CD8-positive, alpha-beta memory T cell (primary cell): ENCODE results near the gene DDX47. TPM values are rescaled to one million over a fixed set of nuclear protein-coding genes. Genes with fewer than 3 reads are reported as not detected.
"Not testable (repeated sequence)": the region's sequence is repeated elsewhere in the genome, so short reads cannot be mapped to it uniquely, and the experiment has no call there.

Experiments used
- CTCF ChIA-PET: fragments of 350-600 bp; sonication (Branson Sonifier 250); formaldehyde crosslinking; loops from one replicate; lab custom pipeline; 2021; ENCODE audit warnings: antibody characterized with exemption; lab: Charles Lee
- POLR2A ChIA-PET: fragments of 350-600 bp; sonication (Branson Sonifier 250); formaldehyde crosslinking; loops from one replicate; lab custom pipeline; 2021; ENCODE audit warnings: antibody characterized with exemption; lab: Charles Lee
- DNase-seq, 5 donors: peaks; one replicate each; pipeline versions ENCODE4 v3.0.0 to v3.0.0-alpha.2; 2020 to 2022; ENCODE audit warnings: mixed read lengths in 1 of 5
- H3K27ac ChIP-seq: one replicate; pipeline ENCODE4 v1.7.0; 2013; ENCODE audit warnings: low read depth, mild to moderate bottlenecking, low read length, moderate library complexity
- H3K27me3 ChIP-seq: 2 replicates; pipeline ENCODE4 v1.7.0; 2013; ENCODE audit warnings: low read length, mild to moderate bottlenecking; ENCODE audit not compliant: insufficient read depth, poor library complexity, severe bottlenecking
- H3K36me3 ChIP-seq: 2 replicates; pipeline ENCODE4 v1.7.0; 2013; ENCODE audit warnings: mild to moderate bottlenecking, low read length, moderate library complexity; ENCODE audit not compliant: insufficient read depth
- H3K4me1 ChIP-seq: 2 replicates; pipeline ENCODE4 v1.7.0; 2013; ENCODE audit warnings: mild to moderate bottlenecking, low read length, moderate library complexity; ENCODE audit not compliant: insufficient read depth
- H3K4me3 ChIP-seq: 2 replicates; pipeline ENCODE4 v1.7.0; 2013; ENCODE audit warnings: mild to moderate bottlenecking, low read length
- H3K9me3 ChIP-seq: 2 replicates; pipeline ENCODE4 v1.7.0; 2013; ENCODE audit warnings: mild to moderate bottlenecking, low read length
- H3K27ac Mint-ChIP-seq, 8 donors: one replicate each; pipeline ENCODE4 v1.8.0; 2020 to 2021; ENCODE audit warnings: mixed read lengths in 8 of 8, mild to moderate bottlenecking in 6 of 8, inconsistent platforms in 3 of 8, moderate library complexity in 3 of 8
- H3K27me3 Mint-ChIP-seq, 2 donors: one replicate each; pipeline ENCODE4 v1.8.0; 2020 to 2021; ENCODE audit warnings: mixed read lengths in 2 of 2, mild to moderate bottlenecking in 1 of 2, moderate library complexity in 1 of 2
- H3K36me3 Mint-ChIP-seq, 3 donors: one replicate each; pipeline ENCODE4 v1.8.0; 2020 to 2021; ENCODE audit warnings: mixed read lengths in 3 of 3, inconsistent platforms in 1 of 3, mild to moderate bottlenecking in 1 of 3
- H3K4me1 Mint-ChIP-seq, 3 donors: one replicate each; pipeline ENCODE4 v1.8.0; 2020 to 2021; ENCODE audit warnings: mixed read lengths in 3 of 3, inconsistent platforms in 1 of 3, mild to moderate bottlenecking in 1 of 3
- H3K4me3 Mint-ChIP-seq, 7 donors: one replicate each; pipeline ENCODE4 v1.8.0; 2020 to 2021; ENCODE audit warnings: mixed read lengths in 7 of 7, mild to moderate bottlenecking in 6 of 7, moderate library complexity in 4 of 7, inconsistent platforms in 2 of 7
- H3K9me3 Mint-ChIP-seq, 5 donors: one replicate each; pipeline ENCODE4 v1.8.0; 2020 to 2022; ENCODE audit warnings: mixed read lengths in 5 of 5, mild to moderate bottlenecking in 3 of 5, moderate library complexity in 2 of 5, inconsistent platforms in 1 of 5
- polyA plus RNA-seq: library from polyadenylated mRNA; unstranded; fragments of 300-500 nt; fragmentation: Illumina TruSeq; gene quantifications from one replicate; pipeline ENCODE4 v1.2.3, GENCODE V29; 2021
- total RNA-seq, 2 experiments: library from RNA; stranded (reverse); gene quantifications; one replicate each; pipeline ENCODE4 v1.2.3, GENCODE V29; 2021

Gene DDX47
- total and polyA plus RNA-seq, 3 experiments from 2014 or later = 64.5 to 106 (median 105) TPM

GRCh38 chr12:12817616-12818015, 4.5 kb downstream of the DDX47 start:
- no peaks in the 10 kb centered on the region for H3K27me3 Mint-ChIP-seq
- Histone ChIP-seq H3K4me3 (no peak overlapping the region), H3K27me3 (no peaks in the 10 kb centered on the region), H3K36me3 (peaks cover 15% of the 10 kb centered on the region), H3K9me3 (no peaks in the 10 kb centered on the region), H3K27ac (no peak overlapping the region), H3K4me1 (peaks cover 34% of the 10 kb centered on the region)
- CTCF ChIA-PET = interaction anchor here (0.8 kb wide), 1 partner anchor 30 kb away, joined by 3 read pairs; no protein-coding TSS in a partner anchor
- no peak overlapping the region for H3K4me3 Mint-ChIP-seq
- H3K27ac Mint-ChIP-seq = no peak overlapping the region
- no peaks in the 10 kb centered on the region for H3K9me3 Mint-ChIP-seq
- H3K4me1 Mint-ChIP-seq = peaks cover 54 to 81% (median 75%) of the 10 kb centered on the region in 3 donors
- POLR2A ChIA-PET = no interaction called here
- DNase-seq = no peak
- H3K36me3 Mint-ChIP-seq = peaks cover 5 to 85% (median 34%) of the 10 kb centered on the region in 3 donors

DNA sequence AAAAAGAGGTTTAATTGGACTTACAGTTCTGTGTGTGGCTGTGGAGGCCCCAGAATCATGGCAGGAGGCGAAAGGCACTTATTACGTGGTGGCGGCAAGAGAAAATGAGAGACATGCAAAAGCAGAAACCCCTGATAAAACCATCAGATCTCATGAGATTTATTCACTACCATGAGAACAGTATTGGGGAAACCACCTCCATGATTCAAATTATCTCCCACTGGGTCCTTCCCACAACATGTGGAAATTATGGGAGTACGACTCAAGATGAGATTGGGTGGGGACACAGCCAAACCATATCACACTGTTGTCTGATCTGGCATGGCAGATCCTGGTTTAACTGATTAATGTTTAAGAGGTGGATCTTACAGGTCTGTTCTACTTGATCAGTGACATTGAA, 5.6 kb downstream of the DDX47 start:
- Histone ChIP-seq H3K4me3 (no peak overlapping the region), H3K27ac (no peak overlapping the region), H3K27me3 (no peaks in the 10 kb centered on the region), H3K9me3 (no peaks in the 10 kb centered on the region), H3K36me3 (peaks cover 21% of the 10 kb centered on the region), H3K4me1 (peaks cover 29% of the 10 kb centered on the region)
- DNase-seq = no peak
- H3K4me1 Mint-ChIP-seq = peaks cover 44 to 70% (median 64%) of the 10 kb centered on the region in 3 donors
- CTCF ChIA-PET = no interaction called here
- peak overlapping the region in 1 of 8 donors; percentile 43 for H3K27ac Mint-ChIP-seq
- H3K4me3 Mint-ChIP-seq = peak overlapping the region in 1 of 7 donors; percentile 4
- H3K27me3 Mint-ChIP-seq = no peaks in the 10 kb centered on the region
- POLR2A ChIA-PET = interaction anchor here (0.6 kb wide), 1 partner anchor 381 kb away, joined by 4 read pairs; no protein-coding TSS in a partner anchor
- H3K9me3 Mint-ChIP-seq = no peaks in the 10 kb centered on the region
- peaks cover 5 to 89% (median 42%) of the 10 kb centered on the region in 3 donors for H3K36me3 Mint-ChIP-seq

GRCh38 chr12:12819221-12819620, 6.1 kb downstream of the DDX47 start:
- no peak for DNase-seq
- Histone ChIP-seq H3K9me3 (no peaks in the 10 kb centered on the region), H3K4me3 (no peak overlapping the region), H3K27ac (no peak overlapping the region), H3K4me1 (peaks cover 24% of the 10 kb centered on the region), H3K27me3 (no peaks in the 10 kb centered on the region), H3K36me3 (peaks cover 25% of the 10 kb centered on the region)
- POLR2A ChIA-PET = interaction anchor here (0.6 kb wide), 1 partner anchor 380 kb away, joined by 4 read pairs; no protein-coding TSS in a partner anchor
- Mint-ChIP-seq H3K27ac (peak overlapping the region in 2 of 8 donors; percentile 19 to 55), H3K36me3 (peaks cover 5 to 91% (median 43%) of the 10 kb centered on the region in 3 donors), H3K9me3 (no peaks in the 10 kb centered on the region), H3K4me3 (peak overlapping the region in 1 of 7 donors; percentile 4), H3K4me1 (peaks cover 39 to 65% (median 59%) of the 10 kb centered on the region in 3 donors), H3K27me3 (no peaks in the 10 kb centered on the region)
- CTCF ChIA-PET = no interaction called here

GRCh38 chr12:12819752-12820311, 6.7 kb downstream of the DDX47 start:
- Mint-ChIP-seq H3K4me3 (peak overlapping the region in 1 of 7 donors; percentile 4), H3K4me1 (peaks cover 33 to 59% (median 53%) of the 10 kb centered on the region in 3 donors), H3K9me3 (no peaks in the 10 kb centered on the region), H3K27ac (peak overlapping the region in 2 of 8 donors; percentile 19 to 66), H3K36me3 (peaks cover 5 to 93% (median 44%) of the 10 kb centered on the region in 3 donors), H3K27me3 (no peaks in the 10 kb centered on the region)
- no peak for DNase-seq
- peaks cover 17% of the 10 kb centered on the region for H3K4me1 ChIP-seq
- CTCF ChIA-PET = no interaction called here
- POLR2A ChIA-PET = no interaction called here
- H3K36me3 ChIP-seq = peaks cover 31% of the 10 kb centered on the region
- no peak overlapping the region for H3K4me3 ChIP-seq
- no peak overlapping the region for H3K27ac ChIP-seq
- no peaks in the 10 kb centered on the region for H3K27me3 ChIP-seq
- H3K9me3 ChIP-seq = no peaks in the 10 kb centered on the region

DNA sequence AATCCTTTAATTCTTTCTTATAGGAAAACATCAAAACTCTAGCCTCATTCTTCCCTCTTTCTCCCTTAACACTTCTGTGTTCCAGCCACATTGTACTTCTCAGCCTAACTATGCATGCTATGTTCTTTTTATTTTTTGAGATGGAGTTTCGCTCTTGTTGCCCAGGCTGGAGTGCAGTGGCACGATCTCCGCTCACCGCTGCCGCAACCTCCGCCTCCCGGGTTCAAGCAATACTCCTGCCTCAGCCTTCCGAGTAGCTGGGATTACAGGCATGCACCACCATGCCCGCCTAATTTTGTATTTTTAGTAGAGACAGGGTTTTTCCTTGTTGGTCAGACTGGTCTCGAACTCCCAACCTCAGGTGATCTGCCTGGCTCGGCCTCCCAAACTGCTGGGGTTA, 7.2 kb downstream of the DDX47 start:
- H3K36me3 ChIP-seq = peaks cover 34% of the 10 kb centered on the region
- H3K27ac ChIP-seq, H3K9me3 ChIP-seq, H3K27me3 ChIP-seq, CTCF ChIA-PET, POLR2A ChIA-PET, H3K4me3 ChIP-seq, H3K9me3 Mint-ChIP-seq, DNase-seq, H3K27me3 Mint-ChIP-seq: not testable (repeated sequence)
- H3K36me3 Mint-ChIP-seq = peaks cover 4 to 96% (median 47%) of the 10 kb centered on the region in 3 donors
- H3K4me3 Mint-ChIP-seq = peak overlapping the region in 1 of 7 donors; percentile 23
- peaks cover 15% of the 10 kb centered on the region for H3K4me1 ChIP-seq
- peaks cover 31 to 54% (median 47%) of the 10 kb centered on the region in 3 donors for H3K4me1 Mint-ChIP-seq
- peak overlapping the region in 5 of 8 donors; percentile 6 to 81 (median 32) for H3K27ac Mint-ChIP-seq

DNA sequence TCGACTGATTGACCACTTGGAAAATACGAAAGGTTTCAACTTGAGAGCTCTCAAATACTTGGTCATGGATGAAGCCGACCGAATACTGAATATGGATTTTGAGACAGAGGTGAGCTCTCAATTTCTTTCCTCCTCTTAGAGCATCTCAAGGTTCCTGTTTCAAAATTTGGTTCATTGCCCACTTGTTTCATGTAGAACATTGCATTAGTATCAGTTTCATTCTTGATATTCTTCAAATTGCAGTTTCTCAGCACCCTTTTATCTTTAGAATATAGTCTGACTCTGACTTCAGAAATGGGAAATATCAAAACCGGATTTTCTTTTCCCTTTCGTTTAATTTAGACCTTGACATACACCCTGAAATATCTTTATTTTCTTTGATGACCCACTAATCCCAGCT, 8.8 kb downstream of the DDX47 start:
- Histone ChIP-seq H3K27me3 (no peaks in the 10 kb centered on the region), H3K27ac (no peak overlapping the region), H3K4me1 (no peaks in the 10 kb centered on the region), H3K9me3 (no peaks in the 10 kb centered on the region), H3K36me3 (peaks cover 49% of the 10 kb centered on the region), H3K4me3 (no peak overlapping the region)
- peaks cover 0 to 95% (median 45%) of the 10 kb centered on the region in 3 donors for H3K36me3 Mint-ChIP-seq
- no peaks in the 10 kb centered on the region for H3K9me3 Mint-ChIP-seq
- peak overlapping the region in 1 of 8 donors; percentile 11 for H3K27ac Mint-ChIP-seq
- ChIA-PET CTCF (interaction anchor here (0.6 to 1.6 kb wide), 2 partner anchors 16 to 26 kb away, joined by 4 to 5 read pairs; no protein-coding TSS in a partner anchor), POLR2A (no interaction called here)
- DNase-seq = no peak
- H3K27me3 Mint-ChIP-seq = no peaks in the 10 kb centered on the region
- no peak overlapping the region for H3K4me3 Mint-ChIP-seq
- H3K4me1 Mint-ChIP-seq = peaks cover 16 to 38% (median 31%) of the 10 kb centered on the region in 3 donors

GRCh38 chr12:12822886-12823285, 9.7 kb downstream of the DDX47 start:
- H3K9me3 Mint-ChIP-seq = no peaks in the 10 kb centered on the region
- no peaks in the 10 kb centered on the region for H3K27me3 ChIP-seq
- peak overlapping the region in 1 of 8 donors; percentile 26 for H3K27ac Mint-ChIP-seq
- H3K27ac ChIP-seq = no peak overlapping the region
- no peaks in the 10 kb centered on the region for H3K4me1 ChIP-seq
- ChIA-PET POLR2A (no interaction called here), CTCF (no interaction called here)
- no peak overlapping the region for H3K4me3 Mint-ChIP-seq
- no peaks in the 10 kb centered on the region for H3K9me3 ChIP-seq
- no peak overlapping the region for H3K4me3 ChIP-seq
- peaks cover 56% of the 10 kb centered on the region for H3K36me3 ChIP-seq
- DNase-seq = no peak
- peaks cover 14 to 29% (median 26%) of the 10 kb centered on the region in 3 donors for H3K4me1 Mint-ChIP-seq
- H3K27me3 Mint-ChIP-seq = no peaks in the 10 kb centered on the region
- H3K36me3 Mint-ChIP-seq = peaks cover 0 to 94% (median 48%) of the 10 kb centered on the region in 3 donors

GRCh38 chr12:12823300-12823699, 10.2 kb downstream of the DDX47 start:
- Mint-ChIP-seq H3K27me3 (no peaks in the 10 kb centered on the region), H3K36me3 (peaks cover 0 to 96% (median 48%) of the 10 kb centered on the region in 3 donors), H3K27ac (peak overlapping the region in 1 of 8 donors; percentile 59), H3K9me3 (no peaks in the 10 kb centered on the region), H3K4me3 (no peak overlapping the region), H3K4me1 (peaks cover 14 to 26% (median 26%) of the 10 kb centered on the region in 3 donors)
- Histone ChIP-seq H3K27me3 (no peaks in the 10 kb centered on the region), H3K9me3 (no peaks in the 10 kb centered on the region), H3K36me3 (peaks cover 58% of the 10 kb centered on the region), H3K27ac (no peak overlapping the region), H3K4me3 (no peak overlapping the region), H3K4me1 (no peaks in the 10 kb centered on the region)
- POLR2A ChIA-PET = no interaction called here
- DNase-seq = no peak
- CTCF ChIA-PET = no interaction called here
